GM12878 (cell line): Measurements from ENCODE around the gene ZSWIM5. TPM values are rescaled to one million over a fixed set of nuclear protein-coding genes. Genes with fewer than 3 reads are reported as not detected.

Source experiments
- CHD4 ChIP-seq: fragments of 200-600 bp; sonication (generic); IDR thresholded peaks from 2 replicates; pipeline ENCODE4 v1.6.1; 2016; ENCODE audit warnings: mild to moderate bottlenecking
- E4F1 ChIP-seq: fragments of 450-650 bp; IDR thresholded peaks from 2 replicates; pipeline ENCODE4 v1.6.1; 2018; ENCODE audit warnings: borderline replicate concordance, mild to moderate bottlenecking; ENCODE audit not compliant: partially characterized antibody
- IRF4 ChIP-seq: IDR thresholded peaks from 2 replicates; pipeline ENCODE4 v1.6.1; 2011; ENCODE audit warnings: low read depth, low read length
- KAT2A ChIP-seq: conservative IDR thresholded peaks from 2 replicates; pipeline ENCODE4 v1.6.1; 2011; ENCODE audit warnings: low read depth, low read length; ENCODE audit not compliant: control insufficient read depth
- MXI1 ChIP-seq: fragments of 150-350 bp; IDR thresholded peaks from 2 replicates; pipeline ENCODE4 v1.6.1; 2011; ENCODE audit warnings: low read depth, mild to moderate bottlenecking, inconsistent platforms, low read length, improper control_type of control experiment
- POLR2AphosphoS5 ChIP-seq: IDR thresholded peaks from 2 replicates; pipeline ENCODE4 v1.6.1; 2011; ENCODE audit warnings: mild to moderate bottlenecking, low read length, inconsistent platforms
- RB1 ChIP-seq: fragments of 450-650 bp; formaldehyde crosslinking; IDR thresholded peaks from 2 replicates; pipeline ENCODE4 v1.6.1; 2017; ENCODE audit warnings: mild to moderate bottlenecking, borderline replicate concordance
- SIN3A ChIP-seq: IDR thresholded peaks from 2 replicates; pipeline ENCODE4 v1.6.1; 2012; ENCODE audit warnings: low read depth, low read length, improper control_type of control experiment
- SMC3 ChIP-seq: IDR thresholded peaks from 2 replicates; pipeline ENCODE4 v1.6.1; 2011; ENCODE audit warnings: low read length, improper control_type of control experiment, borderline replicate concordance
- SRF ChIP-seq, 2 experiments: IDR thresholded peaks; 2 replicates each; pipeline ENCODE4 v1.6.1; 2011; ENCODE audit warnings: low read depth in 2 of 2, low read length in 2 of 2, mild to moderate bottlenecking in 1 of 2, moderate library complexity in 1 of 2
- SUZ12 ChIP-seq: fragments of 200-600 bp; sonication (generic); IDR thresholded peaks from one replicate; pipeline ENCODE4 v1.6.1; 2018; ENCODE audit warnings: antibody characterized with exemption, mild to moderate bottlenecking; ENCODE audit not compliant: unreplicated experiment
- TAF1 ChIP-seq: IDR thresholded peaks from 2 replicates; pipeline ENCODE4 v1.6.1; 2011; ENCODE audit warnings: mild to moderate bottlenecking, low read depth, low read length, borderline replicate concordance
- TCF3 ChIP-seq: IDR thresholded peaks from 2 replicates; pipeline ENCODE4 v1.6.1; 2012; ENCODE audit warnings: low read depth, mild to moderate bottlenecking, low read length, borderline replicate concordance; ENCODE audit not compliant: insufficient read depth
- ZNF687 ChIP-seq: fragments of 450-650 bp; IDR thresholded peaks from 2 replicates; pipeline ENCODE4 v1.6.1; 2017; ENCODE audit warnings: mild to moderate bottlenecking, moderate library complexity
- polyA plus RNA-seq, 11 experiments: library from polyadenylated mRNA; depleted of rRNA in 4 of 11; unstranded in 6 of 11; stranded (reverse) in 5 of 11; fragments of >200 nt; fragmentation: Nextera tagmentation in 4 of 11; fragmentation: Illumina TruSeq in 1 of 11; extraction: Ambion mirVana in 4 of 11; extraction: Trizol in 1 of 11; gene quantifications; 1 replicate in 1 of 11; 2 replicates in 10 of 11; pipeline versions ENCODE4 v1.2.1 to v1.2.3, GENCODE V29; 2011 to 2016; ENCODE audit warnings: inconsistent platforms in 2 of 11, missing spikeins in 2 of 11, low read depth in 1 of 11
- total RNA-seq, 4 experiments: library from RNA; depleted of rRNA in 3 of 4; stranded (reverse); fragments of >200 nt in 3 of 4; fragmentation: Illumina TruSeq in 1 of 4; extraction: Trizol in 1 of 4; gene quantifications; 2 replicates each; pipeline versions ENCODE4 v1.2.1 to v1.2.3, GENCODE V29; 2013 to 2021
- TF ChIP-seq, protein P1 (sequence below): fragments of 450-650 bp; IDR thresholded peaks from 2 replicates; pipeline ENCODE4 v1.6.1; 2016; ENCODE audit warnings: mild to moderate bottlenecking
- TF ChIP-seq, protein P2 (sequence below): fragments of 450-650 bp; formaldehyde crosslinking; IDR thresholded peaks from 2 replicates; pipeline ENCODE4 v1.5.0; 2022; ENCODE audit warnings: mild to moderate bottlenecking, missing genetic modification characterization

Gene ZSWIM5
- total and polyA plus RNA-seq, 10 of the 15 experiments (the other 5 are each of a cell fraction or from before 2014, with no cell fraction given) = 0.07 to 0.97 (median 0.34) TPM; not detected in 1

DNA sequence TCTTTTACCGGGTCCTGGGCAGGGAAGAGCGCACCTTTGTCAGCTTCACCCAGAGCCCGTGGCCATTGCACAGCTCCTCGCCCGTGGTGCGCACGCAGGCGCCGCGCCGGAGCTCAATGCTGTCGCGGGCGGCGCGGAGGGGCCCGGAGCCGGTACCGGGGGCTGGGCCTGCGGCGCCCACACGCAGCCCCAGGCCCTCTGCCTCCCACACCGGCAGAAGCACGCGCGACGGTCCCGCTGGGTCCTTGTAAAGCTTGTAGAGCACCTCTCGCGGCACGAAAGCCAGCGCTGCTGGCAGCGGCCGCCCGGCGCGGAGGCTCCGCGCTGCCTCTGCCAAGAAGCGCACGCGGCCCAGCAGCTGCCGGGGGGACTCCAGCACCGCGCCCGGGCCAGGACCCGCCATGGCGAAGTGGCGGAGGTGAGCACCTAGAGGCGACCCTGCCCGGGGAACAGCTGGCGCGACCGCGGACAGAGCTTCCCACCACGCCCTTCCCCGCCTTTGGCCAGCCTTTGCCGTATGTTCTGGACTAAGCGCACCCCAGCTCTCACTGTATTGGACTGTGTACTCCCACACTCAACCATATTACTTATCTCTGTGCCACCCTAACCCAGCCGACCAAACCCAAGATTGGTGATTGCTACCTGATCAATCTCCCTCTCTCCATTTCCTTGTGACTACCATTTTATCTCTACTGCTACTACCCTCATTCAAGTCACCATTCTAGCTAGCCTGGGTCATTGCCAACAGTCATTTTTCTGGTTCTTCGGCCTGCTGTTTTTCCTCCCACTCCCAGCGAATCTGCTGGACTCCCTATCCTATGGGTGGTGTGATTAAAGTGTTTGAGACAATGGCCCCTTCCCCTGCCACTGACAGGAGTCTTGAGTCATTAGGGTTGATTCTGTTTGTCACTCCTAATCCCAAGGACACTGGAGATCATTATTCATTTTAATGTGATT, 195.3 kb downstream of the ZSWIM5 start, which contains the start of gene HECTD3 (continued):
- TF ChIP-seq, protein P1, sequence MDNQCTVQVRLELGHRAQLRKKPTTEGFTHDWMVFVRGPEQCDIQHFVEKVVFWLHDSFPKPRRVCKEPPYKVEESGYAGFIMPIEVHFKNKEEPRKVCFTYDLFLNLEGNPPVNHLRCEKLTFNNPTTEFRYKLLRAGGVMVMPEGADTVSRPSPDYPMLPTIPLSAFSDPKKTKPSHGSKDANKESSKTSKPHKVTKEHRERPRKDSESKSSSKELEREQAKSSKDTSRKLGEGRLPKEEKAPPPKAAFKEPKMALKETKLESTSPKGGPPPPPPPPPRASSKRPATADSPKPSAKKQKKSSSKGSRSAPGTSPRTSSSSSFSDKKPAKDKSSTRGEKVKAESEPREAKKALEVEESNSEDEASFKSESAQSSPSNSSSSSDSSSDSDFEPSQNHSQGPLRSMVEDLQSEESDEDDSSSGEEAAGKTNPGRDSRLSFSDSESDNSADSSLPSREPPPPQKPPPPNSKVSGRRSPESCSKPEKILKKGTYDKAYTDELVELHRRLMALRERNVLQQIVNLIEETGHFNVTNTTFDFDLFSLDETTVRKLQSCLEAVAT = 0 out of 2 replicates have a peak, but pooled peaks have one; percentile 16
- TF ChIP-seq POLR2AphosphoS5 (peak; percentile 63; the same call in 1 of the 2 replicates), ZNF687 (0 out of 2 replicates have a peak, but pooled peaks have one; percentile 24), MXI1 (peak; percentile 84), KAT2A (no peak), RB1 (peak; percentile 59; the same call in 1 of the 2 replicates), E4F1 (no peak), TCF3 (peak; percentile 93), SMC3 (peak; percentile 22; the same call in 1 of the 2 replicates), TAF1 (peak; percentile 46; the same call in 1 of the 2 replicates), CHD4 (no peak), SUZ12 (no peak), IRF4 (no peak), SRF (IDR thresholded peaks at IDR 0.05; ENCODE audit: low read depth in 2 of 2, low read length in 2 of 2) (peak in 1 of 2 experiments; percentile 78; a peak in 1 of 4 replicates), SIN3A (peak; percentile 96)
- TF ChIP-seq, protein P2, sequence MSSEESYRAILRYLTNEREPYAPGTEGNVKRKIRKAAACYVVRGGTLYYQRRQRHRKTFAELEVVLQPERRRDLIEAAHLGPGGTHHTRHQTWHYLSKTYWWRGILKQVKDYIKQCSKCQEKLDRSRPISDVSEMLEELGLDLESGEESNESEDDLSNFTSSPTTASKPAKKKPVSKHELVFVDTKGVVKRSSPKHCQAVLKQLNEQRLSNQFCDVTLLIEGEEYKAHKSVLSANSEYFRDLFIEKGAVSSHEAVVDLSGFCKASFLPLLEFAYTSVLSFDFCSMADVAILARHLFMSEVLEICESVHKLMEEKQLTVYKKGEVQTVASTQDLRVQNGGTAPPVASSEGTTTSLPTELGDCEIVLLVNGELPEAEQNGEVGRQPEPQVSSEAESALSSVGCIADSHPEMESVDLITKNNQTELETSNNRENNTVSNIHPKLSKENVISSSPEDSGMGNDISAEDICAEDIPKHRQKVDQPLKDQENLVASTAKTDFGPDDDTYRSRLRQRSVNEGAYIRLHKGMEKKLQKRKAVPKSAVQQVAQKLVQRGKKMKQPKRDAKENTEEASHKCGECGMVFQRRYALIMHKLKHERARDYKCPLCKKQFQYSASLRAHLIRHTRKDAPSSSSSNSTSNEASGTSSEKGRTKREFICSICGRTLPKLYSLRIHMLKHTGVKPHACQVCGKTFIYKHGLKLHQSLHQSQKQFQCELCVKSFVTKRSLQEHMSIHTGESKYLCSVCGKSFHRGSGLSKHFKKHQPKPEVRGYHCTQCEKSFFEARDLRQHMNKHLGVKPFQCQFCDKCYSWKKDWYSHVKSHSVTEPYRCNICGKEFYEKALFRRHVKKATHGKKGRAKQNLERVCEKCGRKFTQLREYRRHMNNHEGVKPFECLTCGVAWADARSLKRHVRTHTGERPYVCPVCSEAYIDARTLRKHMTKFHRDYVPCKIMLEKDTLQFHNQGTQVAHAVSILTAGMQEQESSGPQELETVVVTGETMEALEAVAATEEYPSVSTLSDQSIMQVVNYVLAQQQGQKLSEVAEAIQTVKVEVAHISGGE (CRISPR knock-in tag) = no peak
